GM12875 (cell line): ENCODE measurements around the gene ZBTB20.

ENCODE experiments used
- H3K4me3 ChIP-seq: one replicate; pipeline ENCODE4 v1.5.1; 2011; ENCODE audit warnings: low read depth, low read length, control low read depth
- CTCF ChIP-seq: IDR thresholded peaks from 2 replicates; pipeline ENCODE4 v1.5.1; 2011; ENCODE audit warnings: low read depth, mild to moderate bottlenecking, control low read depth, inconsistent platforms, low read length, moderate library complexity, borderline replicate concordance; ENCODE audit not compliant: insufficient read depth

ZBTB20 gene

GRCh38 chr3:114712728-114713492, 434.2 kb downstream of the ZBTB20 start:
- no peak overlapping the region for H3K4me3 ChIP-seq
- no peak for TF ChIP-seq CTCF

GRCh38 chr3:114711321-114711886, 435.7 kb downstream of the ZBTB20 start:
- TF ChIP-seq CTCF = no peak

GRCh38 chr3:114709102-114709501, 438.0 kb downstream of the ZBTB20 start:
- no peak for TF ChIP-seq CTCF
- no peak overlapping the region for H3K4me3 ChIP-seq

More at GRCh38 chr3:114711321-114711886, 435.7 kb downstream of the ZBTB20 start:
- H3K4me3 ChIP-seq = no peak overlapping the region

- H3K4me3 ChIP-seq = no peak overlapping the region
- no peak for TF ChIP-seq CTCF
Measured at GRCh38 chr3:114707252-114707860, 439.7 kb downstream of the ZBTB20 start.

GRCh38 chr3:114706591-114707232, 440.4 kb downstream of the ZBTB20 start:
- no peak for TF ChIP-seq CTCF
- no peak overlapping the region for H3K4me3 ChIP-seq

GRCh38 chr3:114700637-114701234, 446.4 kb downstream of the ZBTB20 start:
- H3K4me3 ChIP-seq = no peak overlapping the region
- no peak for TF ChIP-seq CTCF
